PC-9 (cell line): ENCODE data around the gene C1orf21.

Experiments used
- CTCF ChIP-seq: fragments of 200-600 bp; sonication (generic); conservative IDR thresholded peaks from 2 replicates; pipeline ENCODE4 v1.6.1; 2017; ENCODE audit warnings: mixed run types, antibody characterized with exemption, mild to moderate bottlenecking, moderate library complexity
- EZH2 ChIP-seq: fragments of 200-600 bp; sonication (generic); IDR thresholded peaks from 2 replicates; pipeline ENCODE4 v1.8.0; 2017; ENCODE audit warnings: antibody characterized with exemption, low read depth

DNA sequence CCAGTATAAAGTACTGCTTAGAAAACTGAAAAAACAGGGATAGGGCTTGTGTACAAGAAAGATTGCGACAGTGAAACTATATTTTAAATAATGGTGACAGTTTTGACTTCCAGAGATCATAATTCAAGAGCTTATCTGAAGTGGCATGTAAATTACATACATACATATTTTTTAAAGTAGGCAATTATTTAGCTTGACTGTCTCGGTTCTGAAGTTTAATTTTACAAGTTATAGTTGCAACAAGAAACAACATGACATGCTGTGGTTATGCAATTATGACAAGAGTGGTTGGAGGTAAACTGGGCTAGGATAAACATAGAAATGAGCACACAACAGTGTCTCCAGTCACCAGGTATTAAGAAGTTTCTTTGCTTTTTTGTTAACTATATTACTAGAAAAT lies 4.1 kb downstream of the C1orf21 start:
- no peak for TF ChIP-seq CTCF
- no peak for TF ChIP-seq EZH2
